ENCODE measurements around the gene MAN2A1. TPM values are rescaled to one million over a fixed set of nuclear protein-coding genes. Genes with fewer than 3 reads are reported as not detected.

MAN2A1 gene
- polyA plus RNA-seq, 3 donors: 17.0 to 23.0 (median 20.1) TPM

DNA sequence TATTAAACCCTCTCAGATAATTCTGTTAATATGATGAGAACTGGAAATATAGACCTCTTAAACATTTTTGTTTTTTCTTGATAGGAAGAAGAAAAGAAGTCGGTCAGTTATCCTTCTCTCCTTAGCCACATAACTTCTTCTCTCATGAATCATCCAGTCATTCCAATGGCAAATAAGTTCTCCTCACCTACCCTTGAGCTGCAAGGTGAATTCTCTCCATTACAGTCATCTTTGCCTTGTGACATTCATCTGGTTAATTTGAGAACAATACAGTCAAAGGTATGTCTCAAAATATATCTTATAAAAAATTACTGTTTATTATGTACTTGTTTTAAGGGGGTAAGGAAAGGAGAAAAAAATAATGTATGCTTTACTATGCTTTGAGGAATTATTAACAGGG is 165.3 kb downstream of the MAN2A1 start:
- H3K4me2 ChIP-seq (replicated peaks; ENCODE audit: extremely low read depth, low read length, poor library complexity, severe bottlenecking): no peak overlapping the region
- TF ChIP-seq, protein P1, sequence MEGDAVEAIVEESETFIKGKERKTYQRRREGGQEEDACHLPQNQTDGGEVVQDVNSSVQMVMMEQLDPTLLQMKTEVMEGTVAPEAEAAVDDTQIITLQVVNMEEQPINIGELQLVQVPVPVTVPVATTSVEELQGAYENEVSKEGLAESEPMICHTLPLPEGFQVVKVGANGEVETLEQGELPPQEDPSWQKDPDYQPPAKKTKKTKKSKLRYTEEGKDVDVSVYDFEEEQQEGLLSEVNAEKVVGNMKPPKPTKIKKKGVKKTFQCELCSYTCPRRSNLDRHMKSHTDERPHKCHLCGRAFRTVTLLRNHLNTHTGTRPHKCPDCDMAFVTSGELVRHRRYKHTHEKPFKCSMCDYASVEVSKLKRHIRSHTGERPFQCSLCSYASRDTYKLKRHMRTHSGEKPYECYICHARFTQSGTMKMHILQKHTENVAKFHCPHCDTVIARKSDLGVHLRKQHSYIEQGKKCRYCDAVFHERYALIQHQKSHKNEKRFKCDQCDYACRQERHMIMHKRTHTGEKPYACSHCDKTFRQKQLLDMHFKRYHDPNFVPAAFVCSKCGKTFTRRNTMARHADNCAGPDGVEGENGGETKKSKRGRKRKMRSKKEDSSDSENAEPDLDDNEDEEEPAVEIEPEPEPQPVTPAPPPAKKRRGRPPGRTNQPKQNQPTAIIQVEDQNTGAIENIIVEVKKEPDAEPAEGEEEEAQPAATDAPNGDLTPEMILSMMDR (IDR thresholded peaks at IDR 0.05): no peak
- Mint-ChIP-seq H3K9me3 (no peaks in the 10 kb centered on the region), H3K36me3 (peaks cover 75 to 77% of the 10 kb centered on the region in 2 donors), H3K4me1 (no peaks in the 10 kb centered on the region), H3K27ac (no peak overlapping the region), H3K27me3 (ENCODE audit: low read depth in 3 of 3) (no peaks in the 10 kb centered on the region), H3K4me3 (no peak overlapping the region)
- no peak for DNase-seq
- no peaks in the 10 kb centered on the region for H3K9me3 ChIP-seq (replicated peaks in 1 of 2; ENCODE audit: control insufficient read depth in 1 of 2, insufficient read depth in 1 of 2, low read length in 2 of 2)
- H3K27me3 ChIP-seq (ENCODE audit: control insufficient read depth in 2 of 2, insufficient read depth in 2 of 2, low read length in 2 of 2): no peaks in the 10 kb centered on the region
- no peak overlapping the region for H3K9ac ChIP-seq (ENCODE audit: insufficient read depth, low read length, poor library complexity, severe bottlenecking)
- no peak overlapping the region for H3K4me3 ChIP-seq (replicated peaks in 1 of 3; ENCODE audit: low read depth in 2 of 3, low read length in 3 of 3)
- intact Hi-C loops (cut with micrococcal nuclease): no loop called here
- no peaks in the 10 kb centered on the region for H3K79me2 ChIP-seq (ENCODE audit: insufficient read depth, low read length)
- no peaks in the 10 kb centered on the region for H3K4me1 ChIP-seq (ENCODE audit: control insufficient read depth in 1 of 2, insufficient read depth in 2 of 2, low read length in 2 of 2)
- H3K27ac ChIP-seq (ENCODE audit: low read depth in 1 of 2, low read length in 2 of 2): no peak overlapping the region
- H3K36me3 ChIP-seq (replicated peaks in 1 of 2; ENCODE audit: control insufficient read depth in 1 of 2, insufficient read depth in 2 of 2, low read length in 2 of 2): peaks cover 80 to 96% of the 10 kb centered on the region in 2 donors
- no peaks in the 10 kb centered on the region for H4K20me1 ChIP-seq (ENCODE audit: insufficient read depth, low read length)
- no peak overlapping the region for H2AFZ ChIP-seq (ENCODE audit: insufficient read depth, low read depth, low read length, poor library complexity, severe bottlenecking)
- no CpG with 5 or more reads among the region's 1 CpG for WGBS (ENCODE audit: insufficient coverage)

DNA sequence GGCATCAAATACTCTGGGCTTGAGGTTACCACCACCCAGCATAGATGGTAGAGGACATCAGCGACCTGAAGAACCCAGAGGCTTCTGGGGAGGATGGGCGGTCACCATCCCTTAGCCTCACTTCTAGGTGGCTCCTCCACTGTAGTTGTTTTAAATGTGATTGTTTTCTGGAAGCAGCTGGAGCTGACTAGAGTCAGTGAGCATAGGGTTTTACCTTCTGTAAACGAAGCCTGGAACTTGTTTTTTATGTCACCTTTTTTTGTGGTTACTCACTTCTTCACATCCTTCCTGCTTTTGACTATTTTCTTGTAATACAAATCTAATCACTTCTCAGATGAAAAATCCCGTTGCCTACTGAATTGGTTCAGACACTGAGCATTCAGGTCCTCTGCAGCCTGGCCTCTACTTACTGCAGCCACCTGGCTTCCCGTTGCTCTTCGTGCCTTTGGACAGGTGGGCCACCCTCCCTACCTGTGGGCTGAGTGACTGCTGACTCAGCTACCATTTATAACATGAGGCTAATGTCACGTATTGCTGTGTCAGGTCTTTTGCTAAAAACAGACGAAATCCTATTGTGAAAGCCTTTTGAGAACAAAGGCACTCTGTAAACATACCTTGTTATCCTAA is 167.8 kb downstream of the MAN2A1 start:
- H3K27me3 ChIP-seq (ENCODE audit: control insufficient read depth in 2 of 2, insufficient read depth in 2 of 2, low read length in 2 of 2): no peaks in the 10 kb centered on the region
- no peak for DNase-seq
- TF ChIP-seq, protein P1 (IDR thresholded peaks at IDR 0.05): no peak
- H3K4me1 ChIP-seq (ENCODE audit: control insufficient read depth in 1 of 2, insufficient read depth in 2 of 2, low read length in 2 of 2): no peaks in the 10 kb centered on the region
- WGBS (ENCODE audit: insufficient coverage): 72% methylated on average over 2 of the region's 8 CpGs
- Mint-ChIP-seq H3K4me3 (peak overlapping the region in 1 of 2 donors; percentile 7), H3K36me3 (peaks cover 74% of the 10 kb centered on the region in 2 donors), H3K27me3 (ENCODE audit: low read depth in 3 of 3) (no peaks in the 10 kb centered on the region), H3K27ac (peak overlapping the region in 2 of 7 donors; percentile 11 to 33), H3K9me3 (no peaks in the 10 kb centered on the region), H3K4me1 (no peaks in the 10 kb centered on the region)
- H3K36me3 ChIP-seq (replicated peaks in 1 of 2; ENCODE audit: control insufficient read depth in 1 of 2, insufficient read depth in 2 of 2, low read length in 2 of 2): peaks cover 79 to 99% of the 10 kb centered on the region in 2 donors
- H3K9me3 ChIP-seq (replicated peaks in 1 of 2; ENCODE audit: control insufficient read depth in 1 of 2, insufficient read depth in 1 of 2, low read length in 2 of 2): no peaks in the 10 kb centered on the region
- no peaks in the 10 kb centered on the region for H4K20me1 ChIP-seq (ENCODE audit: insufficient read depth, low read length)
- no peak overlapping the region for H3K9ac ChIP-seq (ENCODE audit: insufficient read depth, low read length, poor library complexity, severe bottlenecking)
- intact Hi-C loops (cut with micrococcal nuclease): no loop called here
- no peak overlapping the region for H2AFZ ChIP-seq (ENCODE audit: insufficient read depth, low read depth, low read length, poor library complexity, severe bottlenecking)
- no peak overlapping the region for H3K4me2 ChIP-seq (replicated peaks; ENCODE audit: extremely low read depth, low read length, poor library complexity, severe bottlenecking)
- no peaks in the 10 kb centered on the region for H3K79me2 ChIP-seq (ENCODE audit: insufficient read depth, low read length)
- H3K4me3 ChIP-seq (replicated peaks in 1 of 3; ENCODE audit: low read depth in 2 of 3, low read length in 3 of 3): no peak overlapping the region
- H3K27ac ChIP-seq (ENCODE audit: low read depth in 1 of 2, low read length in 2 of 2): no peak overlapping the region
